LNCAP (cell line): ENCODE results near the gene TJAP1.

Experiments
- CTCF ChIP-seq: fragments of 450-650 bp; IDR thresholded peaks from 2 replicates; pipeline ENCODE4 v1.5.1; 2017; ENCODE audit warnings: mild to moderate bottlenecking

TJAP1 gene

DNA sequence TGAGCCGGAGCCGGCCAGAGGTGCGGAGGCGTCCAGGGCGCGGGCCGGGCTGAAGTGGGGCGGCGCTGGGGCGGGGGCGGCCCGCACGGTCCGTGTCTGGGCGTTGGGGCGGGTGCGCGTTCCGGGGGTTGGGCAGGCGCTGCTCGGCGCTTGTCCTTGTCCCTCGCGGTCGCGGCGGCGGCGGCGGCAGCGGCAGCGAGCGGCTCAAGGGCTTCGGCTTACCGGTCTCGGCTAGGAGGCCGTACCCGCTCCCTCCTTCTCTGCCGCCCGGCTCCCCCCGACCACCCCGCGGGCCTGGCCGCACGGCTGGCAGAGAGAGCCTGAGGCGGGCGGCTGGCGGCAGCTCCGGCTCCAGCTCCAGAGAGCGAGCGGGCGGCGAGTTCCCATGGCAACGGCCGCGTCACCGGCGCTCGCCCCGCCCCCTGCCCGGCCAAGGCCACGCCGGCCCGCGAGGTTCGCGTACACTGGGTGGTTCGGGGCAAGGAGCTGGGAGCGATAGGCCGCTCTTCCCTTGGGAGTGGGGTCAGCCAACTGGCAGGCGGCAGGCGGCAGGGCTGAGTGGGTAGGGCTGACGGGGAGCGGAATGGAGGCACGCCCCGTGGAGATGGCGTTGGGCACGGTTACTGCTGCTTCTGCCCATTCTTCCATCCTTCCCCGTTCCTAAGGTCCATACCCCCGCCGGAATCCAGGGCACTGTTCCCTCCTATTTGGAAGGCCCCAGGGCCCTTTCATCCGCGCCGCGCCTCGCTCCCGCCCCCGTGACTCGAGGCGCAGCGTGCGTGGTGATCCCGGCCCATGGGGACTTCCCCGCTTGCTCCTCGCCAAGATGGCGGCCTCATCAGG is 32.8 kb downstream of the TJAP1 start, which contains the start of gene LRRC73:
Gene LRRC73, minus strand, starts transcription at position 363 of the 843 bp plus-strand sequence. CDS start 561 bp downstream, outside the sequence.
- no peak for TF ChIP-seq CTCF

DNA sequence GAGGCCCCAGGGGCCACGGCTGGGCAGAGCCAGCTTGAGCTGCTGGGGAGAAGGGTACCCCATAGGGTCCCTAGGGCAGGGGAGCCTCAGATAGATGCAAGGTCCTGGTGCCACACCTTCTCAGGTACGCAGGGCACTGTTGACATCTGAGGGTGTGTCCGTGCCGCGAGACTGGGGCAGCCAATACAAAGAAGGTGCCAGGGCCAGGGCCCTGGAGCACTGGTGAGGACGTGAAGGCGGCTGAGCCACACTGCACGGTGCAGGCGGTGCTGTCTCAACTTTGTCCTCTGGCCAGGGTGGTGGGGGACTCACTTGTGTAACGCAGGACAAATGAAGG is 33.4 kb downstream of the TJAP1 start:
- no peak for TF ChIP-seq CTCF

GRCh38 chr6:43511824-43512415 is 34.5 kb downstream of the TJAP1 start:
- no peak for TF ChIP-seq CTCF

DNA sequence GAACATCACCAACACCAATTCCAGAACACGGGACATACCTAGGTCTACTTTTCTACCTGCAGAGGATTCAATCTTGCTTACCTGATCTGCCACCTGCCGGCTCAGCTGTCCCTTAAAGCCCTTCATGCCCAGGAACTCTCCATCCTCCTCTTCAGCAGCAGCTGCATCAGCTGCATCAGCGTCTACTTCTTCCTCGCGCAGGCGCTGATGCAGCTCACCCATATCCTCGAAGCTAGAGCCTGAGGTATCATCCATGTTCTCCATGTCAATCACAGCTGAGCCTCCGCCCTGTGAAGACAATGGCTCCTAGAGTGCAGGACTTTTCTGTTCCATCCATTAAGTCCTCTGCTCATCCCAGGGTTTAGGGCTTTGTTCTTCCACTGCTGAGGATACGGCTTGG is 38.4 kb downstream of the TJAP1 start:
- no peak for TF ChIP-seq CTCF

DNA sequence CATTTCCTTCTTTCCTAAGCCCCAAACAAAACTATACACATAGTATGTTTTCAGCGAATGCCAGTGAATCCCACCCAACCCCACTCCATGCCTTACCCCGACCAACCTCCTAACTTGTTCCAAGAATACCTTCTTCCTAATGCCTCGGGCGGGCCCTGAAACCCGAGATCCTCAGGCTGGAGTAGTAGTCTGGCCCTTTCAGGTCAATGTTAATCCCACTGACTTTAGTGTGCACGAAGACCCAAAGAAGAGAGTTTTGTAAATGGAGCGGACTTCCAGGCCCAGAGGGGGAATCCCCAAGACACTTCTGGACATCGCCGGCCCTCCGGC is 39.0 kb downstream of the TJAP1 start:
- TF ChIP-seq CTCF = no peak

DNA sequence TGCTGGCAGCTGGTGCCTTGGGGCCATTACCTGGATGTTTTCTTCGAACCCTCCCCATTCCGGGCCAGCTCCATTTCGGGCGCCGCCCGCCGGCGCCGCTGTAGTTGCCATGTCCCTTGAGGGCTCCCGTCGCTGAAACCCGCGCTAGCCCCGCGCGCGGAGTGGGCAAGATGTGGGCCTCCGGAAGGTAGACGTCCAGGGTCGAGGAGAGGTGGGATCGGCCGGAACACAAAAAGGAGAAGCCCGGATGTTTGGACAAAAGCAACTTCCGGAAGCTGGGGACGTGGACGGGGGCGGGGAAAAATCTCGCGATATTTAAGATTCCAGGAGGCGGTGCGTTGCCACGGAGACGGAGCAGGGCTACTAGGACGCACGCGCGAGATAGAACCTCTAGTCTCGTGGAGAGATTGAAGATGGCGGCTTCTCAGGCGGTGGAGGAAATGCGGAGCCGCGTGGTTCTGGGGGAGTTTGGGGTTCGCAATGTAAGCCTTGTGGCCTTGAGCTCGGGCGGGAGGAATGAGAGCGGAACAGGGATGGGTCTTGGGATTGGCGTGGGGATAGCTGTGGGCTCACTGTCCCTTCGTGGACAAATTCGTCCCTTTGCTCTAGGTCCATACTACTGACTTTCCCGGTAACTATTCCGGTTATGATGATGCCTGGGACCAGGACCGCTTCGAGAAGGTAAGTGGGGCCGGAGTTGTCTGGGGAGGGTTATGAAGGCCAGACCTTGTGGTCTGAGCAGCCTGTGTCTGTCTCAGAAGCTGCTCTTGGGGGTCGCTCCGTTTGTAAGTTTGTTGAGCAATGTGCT is 39.5 kb downstream of the TJAP1 start, which contains the start of the genes POLR1C and YIPF3:
Gene POLR1C, plus strand, starts transcription at position 393 of the 808 bp plus-strand sequence. Its CDS starts 21 bp downstream, at position 414.
Gene YIPF3, minus strand, starts transcription at position 230 of the 808 bp plus-strand sequence. Its CDS starts 119 bp downstream, at position 111.
- TF ChIP-seq CTCF = no peak

DNA sequence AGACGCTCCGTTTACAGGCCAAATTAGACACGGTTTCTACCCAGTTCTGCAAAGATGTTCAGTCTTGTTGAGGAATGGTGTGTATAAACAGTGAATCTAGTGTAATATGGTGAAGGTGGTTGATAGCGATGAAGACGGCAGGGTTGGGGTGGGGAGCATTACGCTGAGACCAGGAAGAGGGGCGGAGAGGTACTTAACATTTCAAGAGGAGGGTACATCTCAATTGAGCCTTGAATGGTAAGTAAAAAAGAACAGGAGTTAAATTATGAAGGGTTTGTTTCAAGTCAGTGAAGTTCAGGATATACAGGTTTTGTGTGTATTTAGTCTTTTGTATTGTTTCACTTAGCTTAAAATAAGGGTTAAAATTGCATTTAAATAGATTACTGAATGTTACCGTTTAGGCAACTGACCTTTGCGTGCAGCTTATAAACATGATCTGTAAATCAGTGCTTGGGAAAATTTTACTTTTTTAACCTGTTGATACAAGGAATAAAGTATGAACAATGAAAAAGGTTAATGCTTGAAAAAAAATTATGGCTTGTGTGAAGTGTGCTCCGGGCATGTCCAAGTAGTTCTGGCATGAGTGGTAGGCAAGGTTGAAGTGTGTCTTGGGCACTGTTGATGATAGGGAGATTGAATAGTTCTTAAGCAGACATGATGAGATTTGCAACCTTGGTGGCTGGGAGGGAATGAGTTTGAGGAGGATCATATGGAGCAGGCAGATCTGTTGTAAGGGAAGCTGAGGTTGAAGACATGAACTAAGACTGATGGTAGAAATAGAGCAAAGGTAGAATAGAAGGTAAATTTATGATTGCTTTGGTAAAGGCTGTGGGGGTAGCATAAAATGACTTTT is 40.4 kb downstream of the TJAP1 start:
- TF ChIP-seq CTCF = no peak
